Measurements from ENCODE around the gene PRDM5. TPM values are rescaled to one million over a fixed set of nuclear protein-coding genes. Genes with fewer than 3 reads are reported as not detected.

The PRDM5 gene
- total and polyA plus RNA-seq, 2 donors (not counting 1 experiment from before 2014, with no cell fraction given), result 8.6 to 19.0 TPM

DNA sequence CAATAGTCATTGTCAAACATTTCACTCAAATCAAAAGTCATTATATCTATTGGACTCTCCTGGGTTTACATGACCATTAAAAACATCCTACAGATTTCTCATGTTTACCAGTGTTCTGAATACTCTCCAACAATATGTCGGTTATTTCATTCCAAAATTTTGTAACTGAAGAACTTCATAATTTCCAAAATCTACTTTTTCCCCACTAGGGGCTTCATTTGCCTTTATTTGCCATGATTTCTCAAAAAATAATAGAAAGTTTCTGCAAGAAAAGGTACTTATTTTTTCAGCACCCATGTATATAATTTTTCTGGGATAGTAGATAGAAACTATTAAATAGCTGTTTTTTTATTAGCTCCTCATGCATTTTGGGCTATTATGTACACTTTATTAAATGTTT lies 49.0 kb downstream of the PRDM5 start:
- TF ChIP-seq CTCF (conservative IDR thresholded peaks at IDR 0.05 in 1 of 2, IDR thresholded peaks at IDR 0.05 in 1 of 2; ENCODE audit: low read depth in 1 of 2, low read length in 2 of 2) (peak in 1 of 2 donors; percentile 35), EZH2 (IDR thresholded peaks at IDR 0.05; ENCODE audit: low read length, missing control alignments) (no peak)
- Histone ChIP-seq H3K9ac (ENCODE audit: insufficient read depth, low read length) (no peak overlapping the region), H3K79me2 (ENCODE audit: control insufficient read depth, insufficient read depth, low read length) (no peaks in the 10 kb centered on the region), H3K27ac (ENCODE audit: insufficient read depth, low read length) (no peak overlapping the region), H3K9me3 (ENCODE audit: control insufficient read depth, insufficient read depth, low read depth, low read length) (no peaks in the 10 kb centered on the region), H3K4me3 (replicated peaks in 1 of 4; ENCODE audit: control extremely low read depth in 1 of 4, insufficient read depth in 1 of 4, low read depth in 3 of 4, low read length in 4 of 4) (no peak overlapping the region), H3K27me3 (ENCODE audit: control insufficient read depth, insufficient read depth, low read length) (no peaks in the 10 kb centered on the region), H3K36me3 (ENCODE audit: control insufficient read depth, insufficient read depth, low read length) (no peaks in the 10 kb centered on the region), H3K4me1 (ENCODE audit: control insufficient read depth, extremely low read depth, insufficient read depth, low read length) (no peaks in the 10 kb centered on the region), H4K20me1 (ENCODE audit: control insufficient read depth, extremely low read depth, insufficient read depth, low read length) (no peaks in the 10 kb centered on the region), H2AFZ (ENCODE audit: low read length) (no peak overlapping the region), H3K4me2 (ENCODE audit: extremely low read depth, insufficient read depth, low read length) (no peak overlapping the region)
- peak in 1 of 2 donors; percentile 10 for DNase-seq (ENCODE audit: low read depth in 2 of 2)

GRCh38 chr4:120871173-120871572 lies 51.4 kb downstream of the PRDM5 start:
- Histone ChIP-seq H4K20me1 (ENCODE audit: control insufficient read depth, extremely low read depth, insufficient read depth, low read length) (no peaks in the 10 kb centered on the region), H3K4me2 (ENCODE audit: extremely low read depth, insufficient read depth, low read length) (no peak overlapping the region), H3K9ac (ENCODE audit: insufficient read depth, low read length) (no peak overlapping the region), H2AFZ (ENCODE audit: low read length) (no peak overlapping the region), H3K4me3 (replicated peaks in 1 of 4; ENCODE audit: control extremely low read depth in 1 of 4, insufficient read depth in 1 of 4, low read depth in 3 of 4, low read length in 4 of 4) (no peak overlapping the region), H3K9me3 (ENCODE audit: control insufficient read depth, insufficient read depth, low read depth, low read length) (no peaks in the 10 kb centered on the region), H3K4me1 (ENCODE audit: control insufficient read depth, extremely low read depth, insufficient read depth, low read length) (no peaks in the 10 kb centered on the region), H3K36me3 (ENCODE audit: control insufficient read depth, insufficient read depth, low read length) (no peaks in the 10 kb centered on the region), H3K27ac (ENCODE audit: insufficient read depth, low read length) (no peak overlapping the region), H3K27me3 (ENCODE audit: control insufficient read depth, insufficient read depth, low read length) (no peaks in the 10 kb centered on the region), H3K79me2 (ENCODE audit: control insufficient read depth, insufficient read depth, low read length) (no peaks in the 10 kb centered on the region)
- DNase-seq (ENCODE audit: low read depth in 2 of 2), result no peak
- TF ChIP-seq CTCF (conservative IDR thresholded peaks at IDR 0.05 in 1 of 2, IDR thresholded peaks at IDR 0.05 in 1 of 2; ENCODE audit: low read depth in 1 of 2, low read length in 2 of 2) (no peak), EZH2 (IDR thresholded peaks at IDR 0.05; ENCODE audit: low read length, missing control alignments) (no peak)

DNA sequence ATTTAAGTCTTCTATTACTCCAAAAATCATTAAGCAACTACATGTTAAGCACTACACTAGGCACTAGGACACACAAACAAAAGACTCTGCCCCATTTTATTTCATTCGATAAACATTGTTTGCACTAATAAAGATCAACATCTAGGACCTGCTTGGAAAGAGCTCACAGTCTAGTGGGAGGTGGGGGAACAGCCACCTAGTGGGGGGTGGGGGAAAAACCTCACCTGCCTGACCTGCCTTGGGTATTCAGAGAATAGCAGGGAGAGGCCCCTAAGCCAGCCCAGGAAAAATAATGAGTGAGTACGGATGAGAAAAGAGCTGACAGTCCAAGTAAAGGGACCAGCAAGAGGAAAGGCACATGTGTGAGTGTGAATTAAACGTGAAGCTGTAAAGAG lies 52.2 kb downstream of the PRDM5 start:
- no peak for TF ChIP-seq CTCF (conservative IDR thresholded peaks at IDR 0.05 in 1 of 2, IDR thresholded peaks at IDR 0.05 in 1 of 2; ENCODE audit: low read depth in 1 of 2, low read length in 2 of 2)
- TF ChIP-seq EZH2 (IDR thresholded peaks at IDR 0.05; ENCODE audit: low read length, missing control alignments), result no peak
- H3K9me3 ChIP-seq (ENCODE audit: control insufficient read depth, insufficient read depth, low read depth, low read length), result no peaks in the 10 kb centered on the region
- H3K36me3 ChIP-seq (ENCODE audit: control insufficient read depth, insufficient read depth, low read length), result no peaks in the 10 kb centered on the region
- H2AFZ ChIP-seq (ENCODE audit: low read length), result no peak overlapping the region
- no peak overlapping the region for H3K9ac ChIP-seq (ENCODE audit: insufficient read depth, low read length)
- no peaks in the 10 kb centered on the region for H3K27me3 ChIP-seq (ENCODE audit: control insufficient read depth, insufficient read depth, low read length)
- no peaks in the 10 kb centered on the region for H4K20me1 ChIP-seq (ENCODE audit: control insufficient read depth, extremely low read depth, insufficient read depth, low read length)
- H3K79me2 ChIP-seq (ENCODE audit: control insufficient read depth, insufficient read depth, low read length), result no peaks in the 10 kb centered on the region
- no peak overlapping the region for H3K4me2 ChIP-seq (ENCODE audit: extremely low read depth, insufficient read depth, low read length)
- no peak for DNase-seq (ENCODE audit: low read depth in 2 of 2)
- no peaks in the 10 kb centered on the region for H3K4me1 ChIP-seq (ENCODE audit: control insufficient read depth, extremely low read depth, insufficient read depth, low read length)
- H3K4me3 ChIP-seq (replicated peaks in 1 of 4; ENCODE audit: control extremely low read depth in 1 of 4, insufficient read depth in 1 of 4, low read depth in 3 of 4, low read length in 4 of 4), result no peak overlapping the region
- H3K27ac ChIP-seq (ENCODE audit: insufficient read depth, low read length), result no peak overlapping the region

Measured in fibroblast of lung (primary cell).